Measurements from ENCODE around the gene COL13A1.

Gene COL13A1

GRCh38 chr10:69906425-69906824 is 104.7 kb downstream of the COL13A1 start:
- DNase-seq (ENCODE audit: low spot score), result no peak

GRCh38 chr10:69907517-69907916 is 105.8 kb downstream of the COL13A1 start:
- DNase-seq (ENCODE audit: low spot score), result no peak

- no peak for DNase-seq (ENCODE audit: low spot score)
These were observed 106.4 kb downstream of the COL13A1 start for GRCh38 chr10:69908124-69908523.

GRCh38 chr10:69910561-69910960 is 108.9 kb downstream of the COL13A1 start:
- no peak for DNase-seq (ENCODE audit: low spot score)

- no peak for DNase-seq (ENCODE audit: low spot score)
These were observed 110.2 kb downstream of the COL13A1 start for GRCh38 chr10:69911613-69912528.

- no peak for DNase-seq (ENCODE audit: low spot score)
These were observed 110.9 kb downstream of the COL13A1 start for GRCh38 chr10:69912589-69912988.

- no peak for DNase-seq (ENCODE audit: low spot score)
These were observed 112.1 kb downstream of the COL13A1 start for GRCh38 chr10:69913606-69914382.

- DNase-seq (ENCODE audit: low spot score), result peak; percentile 89
These were observed 112.9 kb downstream of the COL13A1 start for GRCh38 chr10:69914398-69915214.

- DNase-seq (ENCODE audit: low spot score), result no peak
These were observed 113.5 kb downstream of the COL13A1 start for GRCh38 chr10:69915215-69915560.

GRCh38 chr10:69916118-69916517 is 114.4 kb downstream of the COL13A1 start:
- DNase-seq (ENCODE audit: low spot score), result no peak

GRCh38 chr10:69918036-69918435 is 116.3 kb downstream of the COL13A1 start:
- no peak for DNase-seq (ENCODE audit: low spot score)

- no peak for DNase-seq (ENCODE audit: low spot score)
These were observed 117.5 kb downstream of the COL13A1 start for GRCh38 chr10:69919250-69919649.

GRCh38 chr10:69925111-69925510 is 123.4 kb downstream of the COL13A1 start:
- no peak for DNase-seq (ENCODE audit: low spot score)

GRCh38 chr10:69928339-69928738 is 126.6 kb downstream of the COL13A1 start:
- DNase-seq (ENCODE audit: low spot score), result no peak

GRCh38 chr10:69929575-69929974 is 127.9 kb downstream of the COL13A1 start:
- no peak for DNase-seq (ENCODE audit: low spot score)

GRCh38 chr10:69934768-69935167 is 133.1 kb downstream of the COL13A1 start:
- DNase-seq (ENCODE audit: low spot score), result no peak

GRCh38 chr10:69936091-69936490 is 134.4 kb downstream of the COL13A1 start:
- peak; percentile 51 for DNase-seq (ENCODE audit: low spot score)

- peak; percentile 38 for DNase-seq (ENCODE audit: low spot score)
These were observed 136.9 kb downstream of the COL13A1 start for GRCh38 chr10:69938541-69938991.

GRCh38 chr10:69939061-69939460 is 137.4 kb downstream of the COL13A1 start:
- DNase-seq (ENCODE audit: low spot score), result no peak

- no peak for DNase-seq (ENCODE audit: low spot score)
These were observed 137.8 kb downstream of the COL13A1 start for GRCh38 chr10:69939481-69939880.

GRCh38 chr10:69941730-69942129 is 140.0 kb downstream of the COL13A1 start:
- DNase-seq (ENCODE audit: low spot score), result no peak

GRCh38 chr10:69943292-69943820 is 141.7 kb downstream of the COL13A1 start:
- no peak for DNase-seq (ENCODE audit: low spot score)

All from iPS-NIHi11 (cell line).